OCI-LY3 (cell line): ENCODE measurements around the gene NDUFA8.

Experiments
- H2AFZ ChIP-seq: fragments of 200-600, 300-600 bp; shearing (Covaris generic); 2 replicates; pipeline ENCODE4 v1.6.0; 2014; ENCODE audit warnings: antibody characterized with exemption, low read depth, low read length
- H3K27ac ChIP-seq: fragments of 200-600, 300-600 bp; sonication (generic); 2 replicates; pipeline ENCODE4 v1.5.1; 2014; ENCODE audit warnings: mild to moderate bottlenecking, low read length, moderate library complexity, mixed read lengths
- H3K27me3 ChIP-seq: fragments of 200-600, 300-600 bp; sonication (generic); 2 replicates; pipeline ENCODE4 v1.6.1; 2014; ENCODE audit warnings: low read depth, low read length, mixed read lengths
- H3K36me3 ChIP-seq: fragments of 200-600, 300-600 bp; sonication (generic); replicated peaks from 2 replicates; pipeline ENCODE3; 2014; ENCODE audit warnings: low read depth, low read length, mixed read lengths
- H3K4me1 ChIP-seq: fragments of 300-600, 200-600 bp; sonication (generic); 2 replicates; pipeline ENCODE4 v1.6.1; 2014; ENCODE audit warnings: low read length, mixed read lengths
- H3K4me2 ChIP-seq: fragments of 200-600, 300-600 bp; sonication (generic); 2 replicates; pipeline ENCODE4 v1.6.1; 2014; ENCODE audit warnings: low read length, mixed read lengths
- H3K4me3 ChIP-seq: fragments of 300-600, 200-600 bp; sonication (generic); 2 replicates; pipeline ENCODE4 v1.5.1; 2014; ENCODE audit warnings: antibody characterized with exemption, mild to moderate bottlenecking, low read length, moderate library complexity
- H3K79me2 ChIP-seq: fragments of 300-600, 200-600 bp; shearing (Covaris generic); 2 replicates; pipeline ENCODE4 v1.6.1; 2014; ENCODE audit warnings: mild to moderate bottlenecking, low read length, mixed read lengths
- H3K9ac ChIP-seq: fragments of 300-600, 200-600 bp; shearing (Covaris generic); 2 replicates; pipeline ENCODE4 v1.6.0; 2014; ENCODE audit warnings: mild to moderate bottlenecking, low read length, moderate library complexity
- H3K9me3 ChIP-seq: fragments of 200-600, 300-600 bp; shearing (Covaris generic); 2 replicates; pipeline ENCODE4 v1.6.1; 2014; ENCODE audit warnings: low read length, mixed read lengths; ENCODE audit not compliant: insufficient read depth
- H4K20me1 ChIP-seq: fragments of 200-600, 300-600 bp; sonication (generic); 2 replicates; pipeline ENCODE4 v1.6.1; 2016; ENCODE audit warnings: low read length, mixed read lengths; ENCODE audit not compliant: insufficient read depth
- EZH2phosphoT487 ChIP-seq: fragments of 200-600 bp; shearing (Covaris generic); IDR thresholded peaks from 2 replicates; pipeline ENCODE4 v1.6.1; 2018; ENCODE audit warnings: antibody characterized with exemption, mixed run types, low read depth
- TF ChIP-seq, protein P1 (sequence below): fragments of 200-600, 300-600 bp; sonication (generic); IDR thresholded peaks from 2 replicates; pipeline ENCODE4 v1.5.1; 2014; ENCODE audit warnings: antibody characterized with exemption, low read length, low read depth

Gene NDUFA8

DNA sequence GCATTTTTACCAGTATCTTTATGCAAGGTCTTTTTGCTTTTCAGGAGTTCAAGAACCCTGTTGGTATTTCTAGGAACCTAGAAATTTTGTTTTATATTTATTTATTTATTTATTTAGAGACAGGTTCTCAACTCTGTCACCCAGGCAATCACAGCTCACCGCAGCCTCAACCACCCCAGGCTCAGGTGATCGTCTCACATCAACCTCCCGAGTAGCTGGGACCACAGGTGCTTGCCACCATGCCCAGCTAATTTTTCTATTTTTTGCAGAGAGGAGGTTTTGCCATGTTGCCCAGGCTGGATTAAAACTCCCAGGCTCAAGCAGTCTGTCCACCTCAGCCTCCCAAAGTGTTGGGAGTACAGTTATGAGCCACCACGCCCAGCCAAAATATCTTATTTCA lies 36.3 kb upstream of the NDUFA8 start:
- Histone ChIP-seq H3K4me2 (no peak overlapping the region), H3K9me3 (no peaks in the 10 kb centered on the region), H3K9ac (no peak overlapping the region), H3K27me3 (peaks cover 14% of the 10 kb centered on the region; the same call in 1 of the 2 replicates), H3K27ac (no peak overlapping the region), H3K4me3 (no peak overlapping the region), H3K4me1 (peaks cover 18% of the 10 kb centered on the region), H4K20me1 (no peaks in the 10 kb centered on the region), H2AFZ (no peak overlapping the region), H3K36me3 (no peaks in the 10 kb centered on the region), H3K79me2 (no peaks in the 10 kb centered on the region)
- TF ChIP-seq, protein P1, sequence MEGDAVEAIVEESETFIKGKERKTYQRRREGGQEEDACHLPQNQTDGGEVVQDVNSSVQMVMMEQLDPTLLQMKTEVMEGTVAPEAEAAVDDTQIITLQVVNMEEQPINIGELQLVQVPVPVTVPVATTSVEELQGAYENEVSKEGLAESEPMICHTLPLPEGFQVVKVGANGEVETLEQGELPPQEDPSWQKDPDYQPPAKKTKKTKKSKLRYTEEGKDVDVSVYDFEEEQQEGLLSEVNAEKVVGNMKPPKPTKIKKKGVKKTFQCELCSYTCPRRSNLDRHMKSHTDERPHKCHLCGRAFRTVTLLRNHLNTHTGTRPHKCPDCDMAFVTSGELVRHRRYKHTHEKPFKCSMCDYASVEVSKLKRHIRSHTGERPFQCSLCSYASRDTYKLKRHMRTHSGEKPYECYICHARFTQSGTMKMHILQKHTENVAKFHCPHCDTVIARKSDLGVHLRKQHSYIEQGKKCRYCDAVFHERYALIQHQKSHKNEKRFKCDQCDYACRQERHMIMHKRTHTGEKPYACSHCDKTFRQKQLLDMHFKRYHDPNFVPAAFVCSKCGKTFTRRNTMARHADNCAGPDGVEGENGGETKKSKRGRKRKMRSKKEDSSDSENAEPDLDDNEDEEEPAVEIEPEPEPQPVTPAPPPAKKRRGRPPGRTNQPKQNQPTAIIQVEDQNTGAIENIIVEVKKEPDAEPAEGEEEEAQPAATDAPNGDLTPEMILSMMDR: no peak
- TF ChIP-seq EZH2phosphoT487: no peak

DNA sequence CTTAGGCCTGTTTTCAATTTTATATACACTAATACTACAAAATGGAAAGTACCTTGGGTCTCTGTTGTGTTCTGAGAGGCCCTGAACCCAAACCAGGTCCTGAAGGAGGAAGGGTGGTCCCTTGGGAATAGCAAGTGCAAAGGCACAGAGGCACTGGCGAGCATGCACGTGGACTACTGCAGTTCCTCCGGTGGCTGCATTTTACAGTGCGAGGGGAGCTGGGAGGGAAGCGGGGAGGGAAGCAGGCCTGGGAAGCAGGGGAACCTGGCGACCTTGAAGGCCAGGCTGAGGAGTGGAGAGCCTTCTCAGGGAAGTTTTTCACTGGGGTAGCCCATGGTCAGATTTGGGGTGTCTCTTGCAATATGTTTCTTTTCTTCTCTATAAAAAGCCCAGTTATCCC lies 34.1 kb upstream of the NDUFA8 start:
- peaks cover 14% of the 10 kb centered on the region; the same call in 1 of the 2 replicates for H3K27me3 ChIP-seq
- H4K20me1 ChIP-seq: no peaks in the 10 kb centered on the region
- no peak overlapping the region for H2AFZ ChIP-seq
- H3K4me2 ChIP-seq: no peak overlapping the region
- TF ChIP-seq, protein P1: no peak
- TF ChIP-seq EZH2phosphoT487: no peak
- no peaks in the 10 kb centered on the region for H3K9me3 ChIP-seq
- no peaks in the 10 kb centered on the region for H3K36me3 ChIP-seq
- no peaks in the 10 kb centered on the region for H3K79me2 ChIP-seq
- H3K9ac ChIP-seq: no peak overlapping the region
- H3K4me3 ChIP-seq: no peak overlapping the region
- H3K27ac ChIP-seq: no peak overlapping the region
- H3K4me1 ChIP-seq: peaks cover 18% of the 10 kb centered on the region

DNA sequence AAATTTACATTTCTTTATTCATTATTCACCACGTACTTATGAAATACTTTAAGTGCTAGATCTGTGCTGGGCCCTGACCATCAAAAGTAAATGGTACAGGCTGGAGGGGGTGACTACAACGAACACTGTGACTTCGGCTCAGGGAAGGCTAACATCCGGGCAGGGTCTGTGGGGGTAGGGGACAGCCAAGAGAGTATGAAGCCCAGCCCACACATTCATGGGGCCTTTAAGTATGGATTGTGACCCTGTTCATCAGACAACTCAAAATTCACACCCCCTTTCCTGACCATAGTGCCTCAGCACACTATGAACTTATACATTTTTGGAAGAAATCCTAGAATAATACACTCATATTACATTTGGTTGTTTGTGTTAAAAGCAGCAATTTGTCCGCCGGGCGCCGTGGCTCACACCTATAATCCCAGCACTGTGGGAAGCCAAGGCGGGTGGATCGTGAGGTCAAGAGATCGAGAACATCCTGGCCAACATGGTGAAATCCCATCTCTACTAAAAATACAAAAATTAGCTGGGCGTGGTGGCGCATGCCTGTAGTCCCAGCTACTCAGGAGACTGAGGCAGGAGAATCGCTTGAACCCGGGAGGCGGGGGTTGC lies 33.4 kb upstream of the NDUFA8 start:
- no peak overlapping the region for H3K4me3 ChIP-seq
- no peak overlapping the region for H3K27ac ChIP-seq
- H3K9ac ChIP-seq: no peak overlapping the region
- no peaks in the 10 kb centered on the region for H3K9me3 ChIP-seq
- H3K4me1 ChIP-seq: peaks cover 14% of the 10 kb centered on the region
- no peaks in the 10 kb centered on the region for H3K79me2 ChIP-seq
- H3K4me2 ChIP-seq: no peak overlapping the region
- peaks cover 14% of the 10 kb centered on the region; the same call in 1 of the 2 replicates for H3K27me3 ChIP-seq
- H3K36me3 ChIP-seq: no peaks in the 10 kb centered on the region
- H2AFZ ChIP-seq: no peak overlapping the region
- no peaks in the 10 kb centered on the region for H4K20me1 ChIP-seq
- TF ChIP-seq EZH2phosphoT487: no peak
- TF ChIP-seq, protein P1: no peak

DNA sequence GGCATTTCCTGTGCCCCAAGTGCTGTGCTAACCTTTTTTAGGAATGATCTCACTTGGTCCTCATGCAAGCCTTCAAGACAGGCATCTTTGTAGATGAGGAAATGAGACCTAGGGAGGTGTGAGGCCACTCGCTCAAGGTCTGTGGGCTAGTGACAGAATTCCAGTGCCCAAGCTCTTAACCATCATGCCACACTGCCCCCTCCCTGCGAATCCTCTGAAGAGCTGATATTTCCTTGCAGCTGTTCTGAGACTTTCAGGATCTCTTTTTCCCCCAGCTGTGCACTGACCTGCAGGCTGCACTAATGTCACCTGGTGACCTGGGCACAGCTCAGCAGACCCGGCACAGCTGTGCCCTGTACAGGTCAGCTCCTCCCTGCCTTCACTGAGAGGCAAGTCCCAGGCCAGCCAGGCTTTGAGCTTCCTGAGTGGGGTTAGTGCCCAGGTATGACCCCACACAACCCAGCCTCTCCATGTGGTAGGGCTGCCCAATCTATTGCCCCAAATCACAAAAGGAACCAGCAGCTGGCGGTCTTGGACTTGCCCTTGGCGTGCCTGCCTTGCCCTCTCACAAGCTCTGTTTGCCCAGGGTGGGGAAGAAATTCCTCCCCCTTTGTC lies 32.8 kb upstream of the NDUFA8 start:
- no peak overlapping the region for H2AFZ ChIP-seq
- no peaks in the 10 kb centered on the region for H3K79me2 ChIP-seq
- no peak overlapping the region for H3K4me3 ChIP-seq
- no peak overlapping the region for H3K4me2 ChIP-seq
- peaks cover 14% of the 10 kb centered on the region; the same call in 1 of the 2 replicates for H3K27me3 ChIP-seq
- no peaks in the 10 kb centered on the region for H3K36me3 ChIP-seq
- no peak for TF ChIP-seq EZH2phosphoT487
- TF ChIP-seq, protein P1: no peak
- no peaks in the 10 kb centered on the region for H3K9me3 ChIP-seq
- peaks cover 8% of the 10 kb centered on the region for H3K4me1 ChIP-seq
- H3K9ac ChIP-seq: no peak overlapping the region
- H3K27ac ChIP-seq: no peak overlapping the region
- no peaks in the 10 kb centered on the region for H4K20me1 ChIP-seq
